Measurements from ENCODE around the gene OR6F1. TPM values are rescaled to one million over a fixed set of nuclear protein-coding genes. Genes with fewer than 3 reads are reported as not detected.

OR6F1 gene
- total RNA-seq, 1 donor from 2014 or later, result not detected

GRCh38 chr1:247669225-247669624 is 47.2 kb downstream of the OR6F1 start:
- Histone ChIP-seq H3K27me3 (ENCODE audit: control insufficient read depth, insufficient read depth, low read length) (no peaks in the 10 kb centered on the region), H3K36me3 (ENCODE audit: control insufficient read depth, insufficient read depth, low read length) (no peaks in the 10 kb centered on the region), H3K4me3 (ENCODE audit: low read depth, low read length) (no peak overlapping the region)
- no peak for TF ChIP-seq CTCF (IDR thresholded peaks at IDR 0.05; ENCODE audit: insufficient read depth, low read length, poor library complexity, severe bottlenecking)
- DNase-seq (ENCODE audit: low read depth), result no peak

Other genes with a start within 250 kb of the OR6F1 start
- gene OR2C3, start 180.2 kb downstream of the OR6F1 start, total RNA-seq, result 0.04 and 0.07 TPM in 2 replicates
- 0.04 TPM in 1 of 2 replicates, not detected in the other for gene GCSAML, start 167.5 kb downstream of the OR6F1 start, total RNA-seq
- not detected in 2 replicates for gene OR2G2, start 128.3 kb downstream of the OR6F1 start, total RNA-seq
- gene OR2G3, start 111.1 kb downstream of the OR6F1 start, total RNA-seq, result not detected in 2 replicates
- not detected in 2 replicates for gene OR13G1, start 36.9 kb downstream of the OR6F1 start, total RNA-seq
- gene OR14K1, start 22.0 kb upstream of the OR6F1 start, total RNA-seq, result not detected in 2 replicates
- gene OR14A2, start 31.5 kb upstream of the OR6F1 start, total RNA-seq, result not detected in 2 replicates
- not detected in 2 replicates for gene OR1C1, start 43.9 kb upstream of the OR6F1 start, total RNA-seq
- gene OR14A16, start 107.5 kb upstream of the OR6F1 start, total RNA-seq, result not detected in 2 replicates
- gene OR11L1, start 125.2 kb upstream of the OR6F1 start, total RNA-seq, result not detected in 2 replicates
- 4.2 and 5.3 TPM in 2 replicates for gene TRIM58, start 140.5 kb upstream of the OR6F1 start, total RNA-seq
- gene OR2W3, start 178.9 kb upstream of the OR6F1 start, total RNA-seq, result 1.0 and 1.8 TPM in 2 replicates
- gene OR2T8, start 203.6 kb upstream of the OR6F1 start, total RNA-seq, result not detected in 2 replicates
- not detected in 2 replicates for gene OR2AJ1, start 208.2 kb upstream of the OR6F1 start, total RNA-seq
- not detected in 2 replicates for gene OR2L8, start 232.2 kb upstream of the OR6F1 start, total RNA-seq
- gene OR2AK2, start 248.6 kb upstream of the OR6F1 start, total RNA-seq, result not detected in 2 replicates

All from kidney epithelial cell (primary cell).